Stimulated activated CD8-positive, alpha-beta memory T cell treated with anti-CD3 and anti-CD28 coated beads, Interleukin-15, amount 100 ng/mL, for 4 hours (primary cell): ENCODE measurements around the gene IGSF9.

Source experiments
- DNase-seq, 2 donors: peaks; one replicate each; pipeline ENCODE4 v3.0.0-alpha.2; 2020; ENCODE audit warnings: low read depth in 2 of 2

The IGSF9 gene, protein sequence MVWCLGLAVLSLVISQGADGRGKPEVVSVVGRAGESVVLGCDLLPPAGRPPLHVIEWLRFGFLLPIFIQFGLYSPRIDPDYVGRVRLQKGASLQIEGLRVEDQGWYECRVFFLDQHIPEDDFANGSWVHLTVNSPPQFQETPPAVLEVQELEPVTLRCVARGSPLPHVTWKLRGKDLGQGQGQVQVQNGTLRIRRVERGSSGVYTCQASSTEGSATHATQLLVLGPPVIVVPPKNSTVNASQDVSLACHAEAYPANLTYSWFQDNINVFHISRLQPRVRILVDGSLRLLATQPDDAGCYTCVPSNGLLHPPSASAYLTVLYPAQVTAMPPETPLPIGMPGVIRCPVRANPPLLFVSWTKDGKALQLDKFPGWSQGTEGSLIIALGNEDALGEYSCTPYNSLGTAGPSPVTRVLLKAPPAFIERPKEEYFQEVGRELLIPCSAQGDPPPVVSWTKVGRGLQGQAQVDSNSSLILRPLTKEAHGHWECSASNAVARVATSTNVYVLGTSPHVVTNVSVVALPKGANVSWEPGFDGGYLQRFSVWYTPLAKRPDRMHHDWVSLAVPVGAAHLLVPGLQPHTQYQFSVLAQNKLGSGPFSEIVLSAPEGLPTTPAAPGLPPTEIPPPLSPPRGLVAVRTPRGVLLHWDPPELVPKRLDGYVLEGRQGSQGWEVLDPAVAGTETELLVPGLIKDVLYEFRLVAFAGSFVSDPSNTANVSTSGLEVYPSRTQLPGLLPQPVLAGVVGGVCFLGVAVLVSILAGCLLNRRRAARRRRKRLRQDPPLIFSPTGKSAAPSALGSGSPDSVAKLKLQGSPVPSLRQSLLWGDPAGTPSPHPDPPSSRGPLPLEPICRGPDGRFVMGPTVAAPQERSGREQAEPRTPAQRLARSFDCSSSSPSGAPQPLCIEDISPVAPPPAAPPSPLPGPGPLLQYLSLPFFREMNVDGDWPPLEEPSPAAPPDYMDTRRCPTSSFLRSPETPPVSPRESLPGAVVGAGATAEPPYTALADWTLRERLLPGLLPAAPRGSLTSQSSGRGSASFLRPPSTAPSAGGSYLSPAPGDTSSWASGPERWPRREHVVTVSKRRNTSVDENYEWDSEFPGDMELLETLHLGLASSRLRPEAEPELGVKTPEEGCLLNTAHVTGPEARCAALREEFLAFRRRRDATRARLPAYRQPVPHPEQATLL

DNA sequence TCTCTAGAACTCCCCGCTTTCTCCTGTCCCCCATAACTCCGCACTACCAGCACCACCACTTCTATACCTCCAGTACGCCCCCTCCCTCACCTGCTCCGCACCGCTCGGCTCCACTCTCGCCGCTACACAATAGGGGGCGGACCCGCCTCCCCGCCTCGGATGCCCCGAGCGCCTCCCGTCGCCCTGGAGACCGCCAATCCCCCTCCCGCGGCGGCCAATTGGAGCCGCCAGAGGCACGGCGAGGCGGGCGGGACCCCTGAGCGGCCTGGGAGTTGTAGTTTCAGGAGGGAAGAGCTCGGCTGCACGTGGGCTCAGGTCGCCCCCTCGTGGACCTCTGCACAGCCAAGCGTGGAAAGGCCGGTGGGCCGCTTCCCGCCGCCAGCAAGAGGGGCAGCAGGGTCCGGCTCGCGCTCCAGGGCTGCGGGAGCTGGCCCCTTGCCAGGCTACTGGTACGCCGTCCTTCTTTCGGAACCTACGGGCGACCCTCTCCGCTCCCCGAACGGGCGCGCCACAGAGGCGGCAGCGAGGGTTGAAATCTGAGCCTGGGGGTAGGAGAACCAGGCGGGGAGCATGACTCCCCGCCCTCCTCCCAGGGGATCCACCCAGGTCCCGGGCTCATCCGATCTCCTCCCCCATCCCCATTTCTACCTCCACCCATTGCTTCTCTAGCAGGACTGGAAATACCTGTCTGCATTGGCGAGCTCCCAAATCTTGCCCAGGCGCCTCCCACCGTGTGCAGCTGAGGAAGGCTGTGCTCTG, at the start of gene IGSF9:
Gene IGSF9, minus strand, starts transcription at position 131 of the 759 bp plus-strand sequence. CDS start 2,159 bp downstream, outside the sequence.
- peak; percentile 70 to 72 for DNase-seq

DNA sequence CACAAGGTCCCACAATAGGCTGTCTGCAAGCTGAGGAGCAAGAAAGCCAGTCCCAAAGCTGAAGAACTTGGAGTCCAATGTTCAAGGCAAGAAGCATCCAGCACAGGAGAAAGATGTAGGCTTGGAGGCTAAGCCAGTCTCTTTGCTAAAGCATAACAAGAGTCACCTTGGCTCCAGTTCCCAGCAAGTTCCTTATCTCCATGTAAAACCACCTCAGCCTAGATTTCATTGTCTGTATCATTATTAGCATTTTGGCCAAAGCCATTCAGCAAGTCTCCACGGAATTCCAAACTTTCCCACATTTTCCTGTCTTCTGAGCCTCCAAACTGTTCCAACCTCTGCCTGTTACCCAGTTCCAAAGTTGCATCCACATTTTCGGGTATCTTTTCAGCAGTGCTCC, 49.5 kb upstream of the IGSF9 start:
- DNase-seq: no peak

DNA sequence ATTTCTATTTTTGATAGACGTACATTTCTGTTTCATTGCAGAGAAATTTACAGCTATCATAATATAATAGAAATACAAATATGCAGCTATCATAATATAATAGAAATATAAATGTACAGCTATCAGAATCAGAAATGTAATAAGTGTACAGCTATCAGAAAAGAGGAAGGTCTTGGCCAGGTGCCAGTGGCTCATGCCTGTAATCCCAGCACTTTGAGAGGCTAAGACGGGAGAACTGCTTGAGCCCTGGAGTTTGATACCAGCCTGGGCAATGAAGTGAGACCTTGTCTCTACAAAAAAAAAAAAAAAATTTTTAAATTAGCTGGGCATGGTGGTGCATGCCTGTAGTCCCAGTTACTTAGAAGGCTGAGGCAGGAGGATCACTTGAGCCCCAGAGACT, 48.5 kb upstream of the IGSF9 start:
- no peak for DNase-seq

DNA sequence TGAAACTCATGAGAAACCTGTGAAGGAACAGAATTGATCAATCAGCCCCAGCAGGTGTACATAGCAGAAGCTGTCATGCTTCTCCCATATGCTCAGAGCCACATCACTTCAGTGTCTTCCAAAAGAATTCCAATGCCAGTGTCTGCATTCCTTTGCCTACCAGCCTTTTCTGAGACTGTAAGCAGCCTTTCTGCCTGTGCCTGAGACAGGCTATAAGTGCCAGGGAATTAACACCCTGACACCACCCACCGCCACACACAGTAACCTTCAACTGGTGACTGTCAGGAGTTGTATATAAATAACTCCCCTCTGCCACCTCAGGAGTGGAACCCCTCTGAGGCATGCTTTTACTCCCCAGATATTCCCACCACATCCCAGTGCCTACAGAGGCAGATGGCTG, 46.7 kb upstream of the IGSF9 start:
- no peak for DNase-seq

DNA sequence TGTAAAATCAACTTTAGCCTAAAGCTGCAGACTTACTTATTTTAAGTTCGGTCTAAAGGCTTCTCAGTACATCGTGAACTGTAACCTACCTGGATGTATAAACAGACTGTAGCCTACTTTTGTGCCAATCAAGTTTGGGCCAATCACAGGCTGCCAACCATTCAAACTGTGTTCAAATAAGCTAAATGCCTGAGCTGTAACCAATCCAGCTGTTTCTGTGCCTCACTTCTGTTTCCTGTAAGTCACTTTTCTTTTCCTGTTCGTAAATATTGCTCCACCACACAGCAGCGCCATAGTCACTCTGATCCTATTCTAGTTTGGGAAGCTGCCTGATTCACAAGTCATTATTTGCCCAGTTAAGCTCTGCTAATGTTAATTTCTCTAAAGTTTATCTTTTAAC, 46.1 kb upstream of the IGSF9 start:
- no peak for DNase-seq

DNA sequence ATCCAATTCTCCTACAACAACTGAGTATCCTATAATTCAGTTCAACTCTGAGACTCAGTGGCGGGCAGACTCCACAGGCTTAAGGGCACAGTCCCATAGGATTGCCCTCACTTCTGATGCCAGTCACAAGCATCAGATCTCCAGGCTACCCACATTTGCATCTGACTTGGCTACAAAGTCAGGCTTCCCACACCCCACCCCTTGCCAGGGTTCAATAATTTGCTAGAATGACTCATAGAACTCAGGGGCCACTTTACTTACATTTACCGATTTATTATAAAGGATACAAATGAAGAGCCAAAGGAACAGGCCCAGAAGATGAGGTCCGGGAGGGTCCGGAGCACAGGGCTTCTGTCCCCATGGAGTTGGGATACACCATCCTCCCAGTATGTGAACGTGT, 44.6 kb upstream of the IGSF9 start:
- no peak for DNase-seq

DNA sequence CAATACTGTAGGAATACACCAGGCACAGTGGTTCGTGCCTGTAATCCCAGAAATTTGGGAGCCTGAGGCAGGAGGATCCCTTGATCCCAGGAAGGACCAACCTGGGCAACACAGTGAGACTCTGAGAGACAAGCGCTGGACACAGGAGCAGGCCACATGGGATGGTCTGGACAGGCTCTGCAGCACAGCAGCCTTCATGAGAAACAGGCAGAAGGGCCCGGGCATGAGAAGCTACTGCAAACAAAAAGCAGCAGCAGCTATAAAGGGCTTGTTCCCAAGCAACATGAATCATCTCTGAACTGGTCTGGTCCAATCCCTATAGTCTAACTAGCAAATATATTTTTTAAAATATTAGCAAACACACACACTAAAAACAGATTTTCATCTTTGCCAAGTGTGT, 44.2 kb upstream of the IGSF9 start:
- DNase-seq: no peak

DNA sequence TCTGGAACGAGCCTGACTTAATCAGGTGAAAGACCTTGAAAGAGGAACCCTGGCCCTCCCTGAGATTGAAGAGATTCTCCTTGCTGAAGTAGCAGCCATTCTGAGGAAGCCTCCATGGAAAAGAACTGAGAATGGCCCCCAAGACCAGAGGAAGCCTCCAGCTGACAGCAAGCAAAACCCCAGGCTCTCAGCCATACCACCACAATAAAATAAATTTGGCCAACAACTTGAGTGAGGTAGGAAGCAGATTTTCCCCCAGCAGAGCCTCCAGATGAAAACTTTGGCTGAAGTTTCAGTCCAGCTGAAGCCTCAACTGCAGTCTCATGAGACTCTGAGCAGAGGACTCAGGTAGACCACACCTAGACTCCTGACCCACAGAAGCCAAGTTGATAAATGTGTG, 42.6 kb upstream of the IGSF9 start:
- DNase-seq: no peak

DNA sequence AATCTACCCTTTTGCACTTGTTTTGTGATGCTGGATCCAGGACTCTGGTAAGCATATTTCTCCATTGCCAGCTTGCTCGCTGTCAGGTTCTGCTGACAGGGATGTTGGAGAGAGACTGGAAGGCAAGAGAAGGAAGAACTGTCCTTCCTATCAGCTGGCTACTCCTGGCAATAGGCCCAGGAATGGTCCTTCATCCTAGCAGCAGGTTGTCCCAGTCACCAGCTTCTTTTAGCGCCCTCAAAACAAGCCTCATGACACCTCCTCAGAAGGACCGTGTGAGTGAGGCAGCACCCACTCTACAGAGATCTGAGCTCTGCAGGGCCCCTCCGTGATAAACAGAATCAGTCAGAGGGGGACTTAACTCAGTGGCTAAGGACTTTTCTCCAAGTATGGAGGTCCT, 41.8 kb upstream of the IGSF9 start:
- no peak for DNase-seq

DNA sequence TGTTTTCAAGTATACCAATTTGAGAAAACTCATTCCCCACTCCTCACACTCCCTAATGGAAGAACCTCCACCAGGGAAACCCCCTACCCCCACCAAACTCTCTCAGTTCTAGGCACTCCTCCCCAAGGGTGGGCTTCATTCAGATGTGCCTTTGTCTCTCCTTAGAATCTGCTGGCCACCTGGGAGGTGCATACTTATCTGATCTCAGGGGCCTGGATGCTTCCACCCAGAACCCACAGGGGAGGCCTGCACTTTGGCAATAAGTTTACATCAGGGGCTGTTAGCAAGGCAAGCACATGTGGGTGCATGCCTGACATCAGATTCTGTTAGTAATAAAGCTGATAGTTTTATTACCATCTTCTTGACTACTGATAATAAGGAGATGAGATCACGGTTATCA, 41.1 kb upstream of the IGSF9 start:
- no peak for DNase-seq

DNA sequence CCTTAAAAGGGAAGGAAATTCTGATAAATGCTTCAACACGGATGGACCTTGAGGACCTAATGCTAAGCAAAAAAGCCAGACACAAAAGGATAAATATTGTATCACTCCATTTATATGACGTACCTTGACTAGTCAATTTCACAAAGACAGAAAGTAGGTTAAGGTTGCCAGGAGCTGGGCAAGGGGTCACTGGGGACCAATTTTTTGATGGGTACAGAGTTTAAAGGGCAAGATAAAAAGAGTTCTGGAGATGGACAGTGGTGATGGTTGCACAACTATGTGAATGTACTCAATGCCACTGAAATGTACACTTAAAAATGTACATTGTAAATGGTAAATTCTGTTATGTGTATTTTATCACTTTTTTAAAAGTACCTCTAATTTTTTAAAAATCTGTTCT, 40.7 kb upstream of the IGSF9 start:
- DNase-seq: no peak

DNA sequence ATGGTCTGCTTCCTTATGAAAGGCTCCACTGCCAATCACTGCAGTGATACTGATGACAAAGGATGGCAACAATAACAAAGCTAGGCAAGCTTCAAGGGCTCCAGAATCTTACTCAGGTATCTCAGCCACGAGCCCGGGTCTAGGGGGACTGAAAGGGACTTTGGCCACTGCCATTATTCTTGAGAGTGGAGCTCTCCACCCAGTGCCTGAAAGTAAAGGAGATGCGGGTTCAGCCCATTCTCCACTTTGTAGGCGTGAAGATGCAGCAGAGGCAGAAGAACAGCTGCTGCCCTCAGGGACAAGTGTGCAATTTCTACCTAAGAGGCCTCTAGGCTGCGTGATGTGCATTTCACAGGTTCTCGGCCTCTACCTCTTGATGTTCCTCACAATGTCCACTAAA, 40.1 kb upstream of the IGSF9 start:
- DNase-seq: no peak

DNA sequence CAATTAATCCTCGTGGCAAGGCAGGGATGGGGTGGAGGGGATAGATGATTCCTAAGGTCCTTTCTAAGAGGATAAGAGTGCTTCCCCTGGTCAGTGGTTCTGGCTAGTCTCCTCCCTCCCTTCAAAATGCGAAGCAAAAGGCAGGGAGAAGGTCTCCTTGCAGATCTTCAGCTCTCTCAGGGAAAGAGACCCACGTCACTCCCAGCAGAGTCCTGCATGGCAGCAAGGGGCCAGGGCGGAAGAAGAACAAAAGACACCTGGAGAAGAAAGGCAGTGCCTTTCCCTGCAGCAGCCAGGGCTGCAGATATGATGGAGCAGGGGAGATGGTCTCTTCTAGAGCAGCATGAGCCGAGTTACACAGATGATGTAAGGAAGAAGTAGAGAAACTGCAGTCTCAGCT, 38.3 kb upstream of the IGSF9 start:
- no peak for DNase-seq

DNA sequence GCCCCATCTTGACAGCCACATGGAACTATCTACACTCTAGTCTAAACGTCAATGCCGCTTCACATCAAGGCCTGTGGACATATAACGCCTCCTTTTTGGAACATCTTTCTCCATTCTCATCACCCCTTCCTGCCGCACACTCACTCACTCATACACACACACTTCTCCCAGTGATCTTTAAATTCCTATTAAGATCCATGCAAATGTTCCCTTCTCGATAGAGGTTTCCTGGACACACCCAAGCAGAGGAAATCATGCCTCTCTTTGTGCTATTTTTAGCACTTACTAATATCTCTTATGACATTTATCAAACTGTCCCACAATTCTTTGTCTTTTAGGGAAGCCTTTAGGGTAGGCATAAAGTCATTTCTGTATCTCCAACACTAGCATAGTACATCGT, 36.9 kb upstream of the IGSF9 start:
- no peak for DNase-seq

DNA sequence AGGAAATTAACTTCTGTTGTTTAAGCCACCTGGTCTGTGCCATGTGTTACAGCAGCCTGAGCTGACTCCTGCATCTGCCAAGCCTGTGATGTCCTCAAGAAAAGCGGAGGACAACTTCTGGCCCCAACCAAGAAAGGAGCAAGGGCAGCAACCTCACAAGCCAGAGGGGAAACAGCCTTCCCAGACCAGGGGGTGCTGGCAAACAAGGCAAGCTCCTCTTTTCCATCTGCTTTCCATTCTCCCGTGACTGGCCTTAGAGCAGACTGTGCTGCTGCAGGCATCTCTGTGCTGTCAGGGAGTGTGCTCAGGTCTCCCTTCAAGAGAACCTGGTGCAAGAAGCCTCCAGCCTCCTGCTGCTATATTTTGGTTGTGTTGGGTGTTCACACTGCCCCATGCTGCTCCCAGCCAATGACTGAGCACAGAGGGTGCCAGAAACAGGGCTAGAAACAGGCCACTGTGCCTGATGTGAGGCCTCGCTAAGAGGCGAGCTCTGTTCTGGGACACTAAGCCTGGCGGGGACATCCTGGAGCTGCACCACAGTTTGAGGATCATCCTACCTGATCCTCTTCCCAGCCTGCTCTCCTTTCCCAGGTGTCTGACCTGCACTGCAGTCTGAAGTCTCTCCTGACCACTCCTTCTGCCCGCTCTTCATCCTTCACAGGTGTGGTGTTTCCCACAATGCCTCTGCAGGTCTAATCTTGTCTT, 36.1 kb upstream of the IGSF9 start:
- no peak for DNase-seq

DNA sequence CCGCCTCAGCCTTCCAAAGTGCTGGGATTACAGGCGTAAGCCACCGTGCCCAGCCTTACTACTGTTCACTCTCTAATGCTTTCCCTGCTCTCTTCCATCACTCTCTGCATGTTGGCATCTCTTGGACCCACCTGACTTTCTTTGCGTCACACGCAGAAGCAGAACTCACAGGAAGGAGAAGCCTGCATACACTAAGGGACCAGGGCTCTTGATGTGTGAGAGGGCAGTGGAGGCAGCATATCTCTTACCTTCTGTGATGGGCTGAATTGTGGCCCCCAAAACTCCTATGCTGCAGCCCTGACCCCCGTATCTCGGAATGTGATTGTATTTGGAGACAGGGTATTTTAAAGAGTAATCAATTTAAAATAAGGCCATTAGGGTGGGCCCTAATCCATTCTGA, 35.4 kb upstream of the IGSF9 start:
- DNase-seq: no peak

DNA sequence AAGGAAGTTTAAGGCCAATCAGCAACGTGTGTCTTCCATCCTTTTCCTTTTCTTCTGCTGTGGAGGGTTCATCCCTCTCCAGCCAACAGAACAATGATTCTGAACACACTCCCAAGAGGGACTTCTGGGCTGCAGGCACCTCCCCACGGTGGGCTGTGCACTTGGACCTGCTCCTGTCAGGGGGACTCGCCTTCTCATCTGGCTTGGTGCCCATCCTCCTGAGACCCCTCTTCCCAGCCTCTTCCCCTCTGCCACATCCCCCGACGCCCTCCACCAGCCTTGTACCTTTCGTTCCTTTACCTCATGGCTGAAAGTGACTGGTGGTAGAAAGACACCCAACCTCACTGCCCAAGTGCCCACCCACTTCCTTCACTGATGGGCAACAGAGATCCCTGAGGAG, 34.7 kb upstream of the IGSF9 start:
- no peak for DNase-seq

DNA sequence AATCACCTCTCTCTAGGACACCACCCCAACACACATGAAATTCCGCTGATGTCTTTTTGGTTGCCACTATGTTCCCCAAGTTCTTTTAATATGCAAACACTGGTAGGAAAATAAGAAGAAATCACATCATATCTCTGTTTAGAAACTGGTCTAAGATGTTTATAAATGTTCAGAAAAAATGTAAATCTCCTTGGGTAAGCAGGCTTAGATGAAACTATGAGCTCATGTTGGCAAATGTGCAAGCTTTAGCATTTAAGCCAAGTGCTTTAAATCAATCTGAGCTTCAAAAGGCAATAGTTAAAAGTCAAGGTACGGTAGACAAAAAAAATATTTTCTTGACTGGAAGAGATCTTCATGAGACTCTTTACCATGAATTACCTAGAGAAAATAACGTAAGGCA, 33.8 kb upstream of the IGSF9 start:
- DNase-seq: no peak

DNA sequence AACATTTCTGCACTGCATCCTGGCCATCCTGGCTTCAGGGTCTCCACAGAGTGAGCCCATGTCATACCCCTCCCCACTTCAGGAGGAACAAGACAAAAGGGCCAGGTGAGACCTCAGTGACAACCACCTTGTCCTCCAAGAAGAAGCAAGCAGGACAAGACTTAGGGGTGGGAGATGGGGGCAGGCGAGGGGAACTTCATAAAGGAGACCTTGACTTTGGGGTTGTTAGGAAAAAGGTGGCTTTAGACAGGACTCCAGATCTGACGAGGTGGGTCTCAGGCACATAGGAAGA, 32.6 kb upstream of the IGSF9 start:
- no peak for DNase-seq

DNA sequence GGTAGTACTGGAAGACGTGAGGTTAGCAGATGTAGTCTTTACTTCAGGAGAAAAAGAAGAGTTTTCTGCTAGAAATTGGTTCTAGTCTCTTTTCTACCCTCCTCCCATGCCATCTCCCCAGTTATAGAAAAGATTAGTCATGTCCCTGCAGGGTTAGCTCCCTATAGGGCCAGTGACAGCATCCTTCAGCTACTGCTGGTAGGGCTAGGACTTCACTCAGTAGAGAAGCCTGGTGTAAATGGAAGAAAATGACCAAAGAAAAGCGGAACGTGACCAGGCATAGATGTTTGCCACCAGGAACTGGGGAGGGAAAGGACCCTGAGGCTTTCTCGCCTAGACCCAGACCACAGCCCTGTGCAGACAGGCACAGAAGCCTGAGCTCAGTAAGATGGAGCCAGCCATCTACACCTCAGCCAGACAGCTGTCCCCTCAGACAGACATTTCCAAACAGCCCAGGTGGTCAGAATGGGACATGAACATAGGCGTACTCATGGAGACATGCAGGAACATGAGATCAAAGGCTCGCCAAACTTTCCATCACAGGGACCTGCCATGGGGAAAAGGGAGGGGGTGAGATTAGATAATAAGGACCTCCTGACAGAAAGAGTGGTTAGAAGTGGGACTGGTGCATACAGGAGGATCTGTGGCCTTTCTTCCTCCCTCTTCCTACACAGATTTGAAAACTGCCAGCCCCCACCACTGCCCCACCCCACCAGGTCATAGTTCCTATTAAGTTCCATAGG, 32.1 kb upstream of the IGSF9 start:
- no peak for DNase-seq
